HG02610 (cell line): ENCODE measurements around the gene SERGEF.

Source experiments
- ATAC-seq: cut with Tn5 transposase; IDR thresholded peaks from one replicate; pipeline ENCODE4 v1.9.1; 2021; ENCODE audit warnings: mild to moderate bottlenecking, moderate library complexity; ENCODE audit not compliant: unreplicated experiment

Gene SERGEF

GRCh38 chr11:17792161-17792560 is 220.7 kb downstream of the SERGEF start:
- ATAC-seq: no peak

DNA sequence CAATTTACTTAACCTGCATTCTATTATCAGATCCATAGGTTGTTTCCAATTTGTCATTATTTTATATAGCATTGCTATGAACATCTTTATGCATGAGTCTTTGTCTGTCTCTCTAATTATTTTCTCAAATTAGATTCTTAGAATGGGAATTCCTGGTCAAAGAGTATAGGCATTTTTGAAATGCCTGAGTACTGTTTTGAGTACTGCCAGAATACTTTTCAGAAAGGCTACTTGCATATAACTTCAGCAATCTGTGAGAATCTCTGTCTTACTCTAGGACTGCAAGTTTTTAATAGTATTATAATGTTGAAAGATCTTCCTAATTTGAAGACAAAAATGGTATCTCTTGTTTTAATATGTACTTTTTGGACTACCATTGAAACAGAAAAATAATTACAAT is 221.7 kb downstream of the SERGEF start:
- ATAC-seq: no peak

DNA sequence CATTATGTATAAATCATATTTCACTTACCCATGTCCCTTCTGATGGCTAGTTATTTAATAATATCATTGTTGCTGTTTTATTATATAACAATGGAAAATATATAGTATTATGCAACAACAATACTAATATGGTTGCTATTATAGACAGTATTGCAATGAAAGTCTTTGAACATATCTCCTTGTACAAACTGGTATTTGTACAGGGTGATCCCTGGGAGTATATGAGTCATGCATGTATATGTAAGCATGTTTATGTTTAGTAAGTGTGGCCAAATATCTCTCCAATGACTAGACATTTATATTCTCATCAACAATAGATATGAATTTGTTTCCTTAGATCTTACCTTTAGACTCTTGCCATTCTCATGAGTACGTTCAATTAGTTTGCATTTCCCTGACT is 222.4 kb downstream of the SERGEF start:
- no peak for ATAC-seq

GRCh38 chr11:17788084-17788483 is 224.8 kb downstream of the SERGEF start:
- no peak for ATAC-seq

DNA sequence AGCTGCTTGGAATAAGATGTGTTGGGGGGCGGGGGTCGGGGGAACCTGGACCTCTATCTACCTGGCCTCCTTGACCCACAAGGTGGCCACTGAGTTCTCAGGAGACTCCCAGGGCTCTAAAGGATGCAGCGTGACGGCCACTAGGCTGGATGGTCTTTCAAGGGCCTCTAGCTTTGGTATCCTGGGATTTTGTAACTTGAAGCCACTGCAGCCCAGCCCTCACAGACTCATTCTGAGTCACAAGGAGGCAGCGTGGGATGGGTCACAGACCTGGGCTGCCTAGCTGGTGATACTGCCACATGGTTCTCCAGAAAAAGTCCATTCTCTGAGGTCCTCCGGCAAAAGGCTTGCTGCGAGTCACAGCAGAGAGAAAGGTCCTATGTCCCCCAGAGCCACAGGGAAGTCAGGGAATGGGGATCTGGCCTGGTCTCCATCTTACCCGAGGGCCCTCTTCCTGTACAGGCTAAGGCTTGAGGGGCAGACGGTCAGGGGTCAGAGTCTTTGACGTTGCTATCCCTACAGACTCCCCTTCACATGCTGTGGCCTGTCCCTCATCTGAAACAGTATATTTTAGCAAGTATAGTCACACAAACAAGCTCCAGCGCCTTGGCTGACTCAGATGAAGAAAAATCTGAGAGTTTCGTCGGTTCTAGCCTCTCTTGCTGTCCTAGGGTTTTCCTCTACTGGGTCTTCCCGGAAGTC is 225.9 kb downstream of the SERGEF start:
- no peak for ATAC-seq

GRCh38 chr11:17783878-17784277 is 229.0 kb downstream of the SERGEF start:
- ATAC-seq: no peak

DNA sequence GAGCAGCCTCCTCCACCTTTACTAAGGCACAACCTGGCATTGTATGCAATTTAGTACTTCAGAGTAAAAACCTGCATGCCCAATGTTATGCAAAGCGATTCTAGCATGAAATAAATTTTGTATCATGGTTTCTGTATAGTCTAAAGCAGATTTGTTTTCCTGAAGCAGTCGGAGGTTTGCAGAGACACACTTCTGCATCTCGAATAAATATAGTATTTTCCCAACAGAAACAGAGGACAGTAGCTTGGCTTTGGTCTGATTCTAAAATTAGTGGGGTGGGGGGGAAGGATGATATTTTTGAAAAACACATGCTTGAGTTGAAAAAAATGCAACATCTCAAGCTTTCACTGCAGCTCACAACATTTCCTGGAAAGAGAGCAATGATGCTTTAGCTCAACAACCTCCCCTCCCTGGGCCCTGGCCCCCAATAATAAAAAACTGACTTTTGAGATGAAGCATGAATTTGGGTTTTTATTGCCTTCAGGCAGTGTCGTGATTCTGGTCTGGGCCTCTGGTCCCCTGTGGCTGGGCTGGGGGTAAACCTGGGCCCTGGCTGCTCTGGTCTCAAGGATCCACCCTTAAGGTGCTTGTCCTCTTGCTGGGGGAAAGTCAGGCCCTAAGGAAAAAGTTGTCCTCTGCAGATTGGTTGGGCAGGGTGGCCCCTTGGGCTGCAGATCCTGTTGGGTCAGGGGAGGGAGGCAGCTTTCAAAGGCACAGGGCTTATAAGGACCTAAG is 230.1 kb downstream of the SERGEF start:
- ATAC-seq: no peak

DNA sequence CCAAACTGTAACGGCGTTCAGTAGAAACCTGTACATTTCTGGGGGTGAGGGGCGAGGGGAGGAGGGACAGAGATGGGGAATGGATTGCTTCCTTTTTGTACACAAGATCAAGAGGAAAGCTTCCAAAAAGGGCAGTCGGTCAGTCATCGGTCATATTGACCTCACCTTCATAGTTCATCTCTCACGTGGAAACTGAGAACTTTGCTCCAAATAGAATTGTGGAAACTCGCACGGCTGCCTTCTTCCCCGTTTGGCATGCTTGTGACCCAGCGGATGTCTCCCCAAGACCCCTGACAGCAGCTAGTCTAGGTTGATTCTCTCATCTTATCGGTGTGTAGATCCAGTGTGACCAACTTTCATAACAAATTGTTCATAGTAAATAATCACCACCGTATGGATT is 230.7 kb downstream of the SERGEF start:
- no peak for ATAC-seq

- ATAC-seq: no peak
These were observed 231.2 kb downstream of the SERGEF start for GRCh38 chr11:17781626-17782025.

- ATAC-seq: no peak
These were observed 231.6 kb downstream of the SERGEF start for GRCh38 chr11:17781221-17781620.

- ATAC-seq: no peak
These were observed 232.2 kb downstream of the SERGEF start for GRCh38 chr11:17780668-17781067.

DNA sequence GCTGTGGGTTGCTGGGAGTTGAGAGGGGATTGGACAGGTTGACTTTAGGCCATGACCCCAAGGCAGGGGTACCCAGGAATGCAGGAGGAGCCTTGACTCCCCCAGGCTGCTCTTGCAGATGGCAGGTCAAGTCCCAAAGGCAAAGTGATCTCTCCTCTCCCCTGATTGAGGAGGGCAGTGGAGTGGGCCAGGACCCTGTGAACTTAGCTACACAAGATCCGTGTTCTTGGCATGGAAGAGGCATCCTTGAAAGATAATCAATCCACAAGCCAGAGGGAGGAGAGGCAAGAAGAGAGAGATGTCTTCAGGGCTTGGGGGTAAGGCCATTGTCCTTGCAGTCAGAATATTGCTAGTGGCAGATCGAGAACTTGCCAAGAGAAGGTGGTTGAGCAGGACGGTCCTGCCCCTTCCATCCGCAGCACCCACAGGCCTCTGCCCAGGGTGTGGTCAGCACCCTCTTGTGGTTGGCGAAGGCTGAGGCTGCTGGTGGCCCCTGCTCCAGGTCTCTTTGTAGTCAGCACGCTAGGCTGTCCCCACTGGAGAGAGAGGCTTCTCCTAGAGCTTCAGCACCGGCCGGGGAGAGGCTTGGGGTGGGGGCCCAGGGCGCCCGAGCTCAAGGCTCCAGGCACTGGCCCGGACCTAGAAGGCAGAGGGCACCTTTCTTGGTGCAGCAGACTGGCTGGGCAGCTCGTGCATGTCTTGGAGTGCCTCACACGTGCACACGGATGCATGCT is 232.8 kb downstream of the SERGEF start:
- no peak for ATAC-seq

GRCh38 chr11:17778956-17779860 is 233.6 kb downstream of the SERGEF start:
- ATAC-seq: no peak

DNA sequence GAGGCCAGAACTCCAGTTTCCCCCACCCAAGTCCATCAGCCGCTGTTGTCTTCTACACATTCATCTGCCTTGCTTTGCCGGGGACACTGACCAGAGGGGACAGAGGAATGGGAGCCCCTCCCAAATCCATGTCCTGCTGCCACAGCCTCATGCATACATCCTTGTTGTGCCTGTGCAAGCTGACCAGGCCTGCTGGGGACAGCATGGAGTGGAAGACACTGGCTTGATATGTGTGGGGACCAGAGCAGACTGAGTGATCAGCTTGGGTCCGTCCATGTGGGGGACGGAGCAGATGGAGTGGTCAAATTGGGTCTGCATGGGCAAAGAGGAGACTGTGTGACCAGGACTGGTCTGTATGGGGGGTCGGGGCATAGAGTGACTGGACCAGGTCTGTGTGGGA is 234.5 kb downstream of the SERGEF start:
- no peak for ATAC-seq

DNA sequence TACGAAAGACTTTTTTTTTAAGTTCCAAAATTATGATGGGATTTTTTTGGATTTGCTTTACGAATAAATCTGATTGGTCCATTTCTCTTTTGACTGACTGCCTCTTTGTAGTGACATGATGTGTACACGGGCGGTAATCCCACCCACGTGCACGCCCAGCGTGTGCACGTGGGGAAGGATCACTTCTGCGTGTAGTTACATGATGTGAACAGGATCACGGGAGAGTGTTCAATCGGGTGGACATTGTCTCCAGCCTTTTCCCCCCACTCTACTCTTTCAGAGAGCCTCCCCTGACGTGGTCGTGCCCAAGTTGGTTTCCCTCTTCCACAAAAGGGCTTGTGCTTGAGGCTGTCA is 235.1 kb downstream of the SERGEF start:
- ATAC-seq: no peak

GRCh38 chr11:17777086-17777737 is 235.6 kb downstream of the SERGEF start:
- no peak for ATAC-seq

- no peak for ATAC-seq
These were observed 236.5 kb downstream of the SERGEF start for GRCh38 chr11:17776212-17776875.

- ATAC-seq: no peak
These were observed 237.2 kb downstream of the SERGEF start for GRCh38 chr11:17775507-17776211.

DNA sequence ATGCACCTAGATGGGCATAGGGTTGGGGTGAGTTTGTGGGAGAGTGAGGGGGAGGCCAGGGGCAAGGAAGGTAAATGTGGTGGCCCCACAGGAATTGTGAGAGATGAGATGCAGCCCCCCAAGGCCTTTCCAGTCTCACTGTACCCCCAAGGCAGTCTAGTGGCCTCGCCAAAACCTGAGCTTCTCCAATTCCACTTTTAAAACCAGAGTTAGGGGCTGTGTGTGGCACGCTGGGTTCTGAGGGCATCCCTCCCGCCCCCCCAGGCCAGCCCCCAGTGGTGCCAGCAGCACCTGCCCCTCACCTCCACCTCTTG is 237.9 kb downstream of the SERGEF start:
- ATAC-seq: no peak
